Muscle of leg (tissue), 11 donors: ENCODE data around the gene OR51T1. TPM values are rescaled to one million over a fixed set of nuclear protein-coding genes. Genes with fewer than 3 reads are reported as not detected.

Source experiments
- DNase-seq: peaks from one replicate; pipeline ENCODE4 v3.0.0; 2013
- H3K27ac ChIP-seq: one replicate; pipeline ENCODE4 v1.5.1; 2013; ENCODE audit warnings: mild to moderate bottlenecking, low read length, control low read depth
- H3K27me3 ChIP-seq: one replicate; pipeline ENCODE4 v1.6.1; 2013; ENCODE audit warnings: low read length; ENCODE audit not compliant: control insufficient read depth, insufficient read depth
- H3K36me3 ChIP-seq: one replicate; pipeline ENCODE4 v1.6.1; 2013; ENCODE audit warnings: low read length; ENCODE audit not compliant: control insufficient read depth, insufficient read depth
- H3K4me1 ChIP-seq: one replicate; pipeline ENCODE4 v1.6.1; 2013; ENCODE audit warnings: low read length; ENCODE audit not compliant: control insufficient read depth, insufficient read depth
- H3K4me3 ChIP-seq: one replicate; pipeline ENCODE4 v1.5.1; 2013; ENCODE audit warnings: low read length, control low read depth
- H3K9me3 ChIP-seq: replicated peaks from 2 replicates; pipeline ENCODE4 v1.6.1; 2013; ENCODE audit warnings: low read depth, low read length; ENCODE audit not compliant: control insufficient read depth
- whole genome bisulfite sequencing: methylation state at CpG from one replicate; pipeline ENCODE4 v1.1.5; 2013; ENCODE audit warnings: missing lambda C conversion rate; ENCODE audit not compliant: insufficient coverage; 5-methylcytosine and 5-hydroxymethylcytosine counted together
- polyA plus RNA-seq, 8 donors: library from polyadenylated mRNA; unstranded; fragments of 120-200 nt; gene quantifications; one replicate each; pipeline versions ENCODE4 v1.2.1 to v1.2.3, GENCODE V29; 2013; ENCODE audit warnings: inconsistent platforms in 1 of 8, low replicate concordance in 1 of 8; ENCODE audit not compliant: insufficient read length in 8 of 8, insufficient read depth in 1 of 8
- total RNA-seq: library from RNA; stranded (reverse); fragments of 120-200 nt; gene quantifications from one replicate; pipeline ENCODE4 v1.2.4, GENCODE V29; 2013

The OR51T1 gene
- total and polyA plus RNA-seq, 9 donors, result not detected

GRCh38 chr11:4882543-4882942 lies 843 bp downstream of the OR51T1 start:
- DNase-seq, result no peak
- no peaks in the 10 kb centered on the region for H3K36me3 ChIP-seq
- H3K4me1 ChIP-seq, result peaks cover 9% of the 10 kb centered on the region
- H3K9me3 ChIP-seq, result no peaks in the 10 kb centered on the region
- no peak overlapping the region for H3K27ac ChIP-seq
- no peak overlapping the region for H3K4me3 ChIP-seq
- WGBS, result 87% methylated on average over 3 of the region's 5 CpGs
- no peaks in the 10 kb centered on the region for H3K27me3 ChIP-seq

GRCh38 chr11:4884361-4884760 lies 2.7 kb downstream of the OR51T1 start:
- Histone ChIP-seq H3K4me1 (peaks cover 9% of the 10 kb centered on the region), H3K27ac (no peak overlapping the region), H3K4me3 (no peak overlapping the region), H3K9me3 (no peaks in the 10 kb centered on the region), H3K36me3 (no peaks in the 10 kb centered on the region), H3K27me3 (no peaks in the 10 kb centered on the region)
- peak; percentile 66 for DNase-seq
- 57% methylated on average over 1 of the region's 3 CpGs for WGBS

DNA sequence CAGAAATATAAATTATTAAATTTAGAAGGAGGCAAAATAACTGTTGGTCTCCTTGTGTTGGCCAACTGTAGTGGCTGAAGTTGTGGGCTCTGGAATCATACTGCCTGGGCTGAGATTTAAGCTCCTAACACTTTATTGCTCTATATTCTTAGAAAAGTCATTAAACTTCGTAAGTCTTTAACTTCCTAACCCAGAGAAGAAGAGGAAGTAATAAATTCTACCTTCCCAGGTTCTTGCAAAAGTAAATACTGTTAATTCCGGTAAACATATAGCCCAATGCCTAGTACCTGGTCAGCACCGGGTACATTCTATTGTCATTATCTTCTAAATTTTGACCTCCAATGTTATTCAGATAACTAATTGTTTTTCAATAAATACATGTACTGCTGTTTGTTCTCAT lies 4.5 kb downstream of the OR51T1 start:
- peaks cover 9% of the 10 kb centered on the region for H3K4me1 ChIP-seq
- no peaks in the 10 kb centered on the region for H3K36me3 ChIP-seq
- DNase-seq, result no peak
- no peaks in the 10 kb centered on the region for H3K9me3 ChIP-seq
- H3K27ac ChIP-seq, result no peak overlapping the region
- H3K27me3 ChIP-seq, result no peaks in the 10 kb centered on the region
- WGBS, result no CpG with 5 or more reads among the region's 3 CpGs
- no peak overlapping the region for H3K4me3 ChIP-seq

DNA sequence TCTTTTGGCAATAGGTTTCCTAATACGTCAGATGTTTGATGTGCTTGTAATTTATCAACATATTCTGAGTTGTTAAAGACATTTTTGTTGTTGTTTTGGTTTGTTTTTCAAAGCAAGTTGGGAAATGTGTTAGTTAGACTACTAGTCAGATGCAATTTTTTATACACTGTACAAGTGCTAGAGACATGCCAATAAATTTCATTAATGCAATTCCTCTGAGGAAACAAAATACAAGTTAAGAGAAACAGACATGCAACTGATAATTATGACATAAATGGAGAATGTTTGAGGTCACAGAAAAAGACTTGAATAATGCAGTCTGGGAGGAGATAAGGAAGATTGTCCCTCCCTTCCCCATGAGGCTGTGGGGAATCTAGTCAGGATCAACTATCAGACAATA lies 5.9 kb downstream of the OR51T1 start:
- Histone ChIP-seq H3K9me3 (no peaks in the 10 kb centered on the region), H3K27me3 (no peaks in the 10 kb centered on the region), H3K4me1 (peaks cover under 1% of the 10 kb centered on the region), H3K4me3 (no peak overlapping the region), H3K27ac (no peak overlapping the region), H3K36me3 (no peaks in the 10 kb centered on the region)
- no CpG with 5 or more reads among the region's 1 CpG for WGBS
- DNase-seq, result no peak

GRCh38 chr11:4890279-4890678 lies 8.6 kb downstream of the OR51T1 start:
- no peak overlapping the region for H3K4me3 ChIP-seq
- 85% methylated on average over 2 of the region's 2 CpGs for WGBS
- no peaks in the 10 kb centered on the region for H3K27me3 ChIP-seq
- no peaks in the 10 kb centered on the region for H3K9me3 ChIP-seq
- no peaks in the 10 kb centered on the region for H3K36me3 ChIP-seq
- no peak overlapping the region for H3K27ac ChIP-seq
- no peaks in the 10 kb centered on the region for H3K4me1 ChIP-seq
- DNase-seq, result no peak

DNA sequence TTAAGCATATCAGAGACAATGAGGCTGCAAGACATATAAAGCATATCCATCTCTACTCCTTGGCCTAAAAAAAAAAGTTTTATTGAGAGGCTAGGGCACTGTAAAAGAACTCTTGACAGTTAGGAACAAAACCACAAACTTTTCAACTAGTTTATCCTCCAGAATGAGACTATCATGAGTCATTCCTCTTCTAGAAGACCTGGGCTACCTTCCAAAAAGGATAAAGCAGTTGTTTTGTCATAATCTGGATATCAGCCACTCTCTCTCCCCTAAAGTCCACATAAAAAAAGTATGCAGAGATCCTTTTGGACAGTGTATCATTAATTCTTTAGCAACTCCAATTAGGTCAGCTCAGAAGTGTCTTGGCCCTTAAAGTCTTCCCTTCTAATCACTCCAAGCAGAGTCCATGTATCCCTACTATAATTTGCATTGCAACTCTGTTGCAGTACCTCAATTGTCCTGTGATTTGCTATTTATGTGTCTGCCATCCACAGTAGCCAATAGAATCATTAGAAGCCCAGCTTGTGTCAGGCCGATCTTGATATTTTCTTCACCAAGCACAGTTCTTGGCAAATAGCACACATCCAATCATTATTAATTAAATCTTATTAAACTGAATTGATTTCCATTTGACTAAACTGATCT lies 10.4 kb downstream of the OR51T1 start:
- H3K36me3 ChIP-seq, result no peaks in the 10 kb centered on the region
- no peak overlapping the region for H3K4me3 ChIP-seq
- H3K4me1 ChIP-seq, result no peaks in the 10 kb centered on the region
- DNase-seq, result peak; percentile 63
- no peaks in the 10 kb centered on the region for H3K9me3 ChIP-seq
- no peaks in the 10 kb centered on the region for H3K27me3 ChIP-seq
- H3K27ac ChIP-seq, result no peak overlapping the region
- no CpG with 5 or more reads among the region's 1 CpG for WGBS

- Histone ChIP-seq H3K36me3 (no peaks in the 10 kb centered on the region), H3K27me3 (no peaks in the 10 kb centered on the region), H3K4me1 (no peaks in the 10 kb centered on the region), H3K4me3 (no peak within 1 kb of the TSS), H3K9me3 (no peaks in the 10 kb centered on the region), H3K27ac (no peak within 1 kb of the TSS)
- no peak for DNase-seq
Observed at GRCh38 chr11:4903484-4903883, 21.8 kb downstream of the OR51T1 start, which contains the start of gene OR51A7. OR51A7 (plus strand) TSS chr11:4903783; CDS start chr11:4907370, 3,587 bp downstream.

DNA sequence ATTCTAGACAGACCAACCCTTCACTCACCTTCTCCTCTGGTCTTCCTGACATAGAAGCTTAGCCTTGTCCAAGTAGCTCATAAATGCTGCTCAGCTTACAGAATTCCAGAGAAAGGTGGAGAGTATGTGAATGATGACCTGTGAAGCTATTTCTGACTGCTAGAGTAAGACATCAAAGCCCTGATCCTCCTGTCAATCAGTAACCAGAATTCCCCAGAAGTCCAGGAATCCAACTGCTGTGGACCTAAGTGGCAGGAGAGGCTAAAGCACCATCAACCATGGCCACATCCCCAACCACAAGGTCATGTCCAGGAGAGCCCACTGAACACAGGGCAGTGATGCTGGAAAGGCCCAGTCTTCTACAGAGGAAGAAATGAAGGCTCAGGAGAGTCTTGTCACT lies 34.9 kb downstream of the OR51T1 start:
- Histone ChIP-seq H3K27me3 (no peaks in the 10 kb centered on the region), H3K36me3 (no peaks in the 10 kb centered on the region), H3K4me3 (no peak overlapping the region), H3K4me1 (no peaks in the 10 kb centered on the region), H3K9me3 (no peaks in the 10 kb centered on the region), H3K27ac (no peak overlapping the region)
- DNase-seq, result no peak

DNA sequence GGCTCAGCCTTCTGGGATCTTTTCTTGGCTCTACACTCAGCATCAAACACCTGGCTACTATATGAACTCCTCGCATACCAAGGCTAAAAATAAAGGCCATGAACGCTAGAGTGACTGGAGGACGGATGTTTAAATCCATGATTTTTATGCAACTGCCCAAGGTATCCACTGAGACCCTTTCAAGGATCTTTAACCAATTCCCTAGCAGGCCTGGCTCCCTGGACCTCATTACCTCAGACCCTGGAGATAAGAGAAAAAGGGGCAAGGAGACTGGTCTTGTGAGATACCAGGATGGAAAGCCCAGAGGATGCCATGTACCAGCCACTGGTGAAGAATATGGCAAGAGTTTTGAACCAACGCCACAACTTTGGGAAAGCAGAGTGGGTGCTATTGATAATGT lies 37.5 kb downstream of the OR51T1 start, which contains the start of gene OR51G2:
Gene OR51G2, minus strand, starts transcription at position 101 of the 400 bp plus-strand sequence. CDS start 3,687 bp downstream, outside the sequence.
- Histone ChIP-seq H3K4me3 (no peak within 1 kb of the TSS), H3K9me3 (no peaks in the 10 kb centered on the region), H3K4me1 (no peaks in the 10 kb centered on the region), H3K27ac (no peak within 1 kb of the TSS), H3K36me3 (no peaks in the 10 kb centered on the region), H3K27me3 (no peaks in the 10 kb centered on the region)
- no peak for DNase-seq
- 71% methylated on average over 1 of the region's 4 CpGs for WGBS

GRCh38 chr11:4921796-4922195 lies 40.1 kb downstream of the OR51T1 start:
- WGBS, result no CpG with 5 or more reads among the region's 1 CpG

GRCh38 chr11:4922304-4922703 lies 40.6 kb downstream of the OR51T1 start:
- WGBS, result no CpG with 5 or more reads among the region's 1 CpG
- H3K36me3 ChIP-seq, result no peaks in the 10 kb centered on the region
- no peak overlapping the region for H3K27ac ChIP-seq
- H3K27me3 ChIP-seq, result no peaks in the 10 kb centered on the region
- H3K4me3 ChIP-seq, result no peak overlapping the region
- no peak for DNase-seq
- H3K4me1 ChIP-seq, result no peaks in the 10 kb centered on the region
- no peaks in the 10 kb centered on the region for H3K9me3 ChIP-seq

More at GRCh38 chr11:4921796-4922195, 40.1 kb downstream of the OR51T1 start:
- Histone ChIP-seq H3K4me3 (no peak overlapping the region), H3K36me3 (no peaks in the 10 kb centered on the region), H3K9me3 (no peaks in the 10 kb centered on the region), H3K27ac (no peak overlapping the region), H3K4me1 (no peaks in the 10 kb centered on the region), H3K27me3 (no peaks in the 10 kb centered on the region)
- no peak for DNase-seq
